ENCODE measurements around the gene LLGL2. TPM values are rescaled to one million over a fixed set of nuclear protein-coding genes. Genes with fewer than 3 reads are reported as not detected.

LLGL2 gene
- total and polyA plus RNA-seq, 10 donors, result 28.6 to 153 (median 80.0) TPM

DNA sequence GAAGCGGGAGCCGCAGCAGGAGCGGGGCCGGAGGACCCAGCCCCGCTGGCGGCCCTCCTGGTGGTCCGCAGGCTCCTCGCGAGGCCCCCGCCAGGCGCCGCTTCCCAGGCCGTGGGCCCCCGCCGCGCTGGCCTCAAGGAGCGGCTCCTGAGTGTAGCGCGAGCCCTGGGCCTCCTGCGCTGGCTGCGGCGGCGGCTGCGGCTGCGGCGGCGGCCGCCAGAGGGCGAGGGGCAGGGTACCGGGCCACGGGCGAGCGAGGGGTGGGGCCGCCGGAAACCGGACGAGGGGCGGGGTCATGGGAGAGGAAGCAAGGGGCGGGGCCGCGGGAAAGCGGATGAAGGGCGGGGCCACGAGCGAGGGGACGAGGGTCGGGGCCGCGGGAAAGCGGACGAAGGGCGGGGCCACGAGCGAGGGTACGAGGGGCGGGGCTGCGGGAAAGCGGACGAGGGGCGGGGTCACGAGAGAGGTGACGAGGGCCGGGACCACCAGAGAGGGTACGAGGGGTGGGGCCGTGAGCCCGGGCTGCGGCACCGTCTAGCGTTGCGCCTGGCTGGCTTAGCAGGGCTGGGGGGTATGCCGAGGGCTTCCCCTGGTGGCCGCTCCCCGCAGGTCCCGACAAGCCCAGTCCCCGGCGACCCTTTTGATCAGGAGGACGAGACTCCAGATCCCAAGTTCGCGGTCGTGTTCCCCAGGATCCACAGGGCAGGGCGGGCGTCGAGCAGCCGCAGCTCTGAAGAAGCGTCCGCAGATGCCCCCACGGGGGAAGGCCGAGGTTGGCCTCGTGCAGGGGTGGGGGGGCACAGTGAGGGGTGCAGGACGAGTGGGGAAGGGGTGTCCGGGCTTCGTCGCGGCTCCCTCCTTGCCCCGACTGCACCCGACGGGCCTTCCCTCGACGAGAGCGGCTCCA lies 63.8 kb downstream of the LLGL2 start:
- intact Hi-C loops (cut with DNase I; ENCODE audit: low total_unique reads), result loop anchor here (5.0 kb wide), 2 partner anchors 72 to 162 kb away; partner anchors contain the start of genes CASKIN2 and TSEN54
- Histone ChIP-seq H3K9me3 (no peaks in the 10 kb centered on the region), H3K36me3 (peaks cover 0 to 33% (median 3%) of the 10 kb centered on the region in 6 donors), H3K27me3 (replicated peaks in 1 of 7) (peaks cover 0 to 11% (median 0%) of the 10 kb centered on the region in 7 donors), H3K4me1 (peaks cover 6 to 44% (median 29%) of the 10 kb centered on the region in 6 donors), H3K27ac (peak overlapping the region; percentile 93 to 98 (median 96)), H3K4me3 (peak overlapping the region; percentile 52 to 91 (median 70))
- TF ChIP-seq POLR2AphosphoS5 (IDR thresholded peaks at IDR 0.05) (peak; percentile 74 to 89 (median 81)), POLR2A (IDR thresholded peaks at IDR 0.05) (no peak)
- TF ChIP-seq, protein P1, sequence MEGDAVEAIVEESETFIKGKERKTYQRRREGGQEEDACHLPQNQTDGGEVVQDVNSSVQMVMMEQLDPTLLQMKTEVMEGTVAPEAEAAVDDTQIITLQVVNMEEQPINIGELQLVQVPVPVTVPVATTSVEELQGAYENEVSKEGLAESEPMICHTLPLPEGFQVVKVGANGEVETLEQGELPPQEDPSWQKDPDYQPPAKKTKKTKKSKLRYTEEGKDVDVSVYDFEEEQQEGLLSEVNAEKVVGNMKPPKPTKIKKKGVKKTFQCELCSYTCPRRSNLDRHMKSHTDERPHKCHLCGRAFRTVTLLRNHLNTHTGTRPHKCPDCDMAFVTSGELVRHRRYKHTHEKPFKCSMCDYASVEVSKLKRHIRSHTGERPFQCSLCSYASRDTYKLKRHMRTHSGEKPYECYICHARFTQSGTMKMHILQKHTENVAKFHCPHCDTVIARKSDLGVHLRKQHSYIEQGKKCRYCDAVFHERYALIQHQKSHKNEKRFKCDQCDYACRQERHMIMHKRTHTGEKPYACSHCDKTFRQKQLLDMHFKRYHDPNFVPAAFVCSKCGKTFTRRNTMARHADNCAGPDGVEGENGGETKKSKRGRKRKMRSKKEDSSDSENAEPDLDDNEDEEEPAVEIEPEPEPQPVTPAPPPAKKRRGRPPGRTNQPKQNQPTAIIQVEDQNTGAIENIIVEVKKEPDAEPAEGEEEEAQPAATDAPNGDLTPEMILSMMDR (IDR thresholded peaks at IDR 0.05 in 8 of 11, conservative IDR thresholded peaks at IDR 0.05 in 3 of 11), result peak in 10 of 11 experiments; percentile 23 to 93 (median 85)
- DNase-seq, result peak; percentile 100
- 3 to 12% (median 9%) methylated on average over 45 to 100 of the region's 100 CpGs for WGBS, 5 donors

DNA sequence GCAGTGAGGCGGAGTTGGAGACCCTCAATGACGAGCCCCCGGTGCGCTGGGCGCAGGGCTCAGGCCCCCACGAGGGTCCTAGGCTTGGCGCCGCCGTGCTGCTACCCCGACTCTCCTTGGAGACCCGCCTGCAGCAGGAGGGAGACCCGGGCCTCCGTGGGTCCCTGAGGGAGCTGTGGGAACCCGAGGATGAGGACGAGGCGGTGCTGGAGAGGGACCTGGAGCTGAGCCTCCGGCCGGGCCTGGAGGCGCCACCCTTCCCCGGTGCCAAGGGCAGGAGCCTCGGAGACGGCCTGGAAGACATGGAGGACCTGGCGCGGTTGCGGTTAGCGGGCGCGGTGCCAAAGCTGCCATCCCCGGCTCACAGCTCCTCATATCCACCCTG lies 64.4 kb downstream of the LLGL2 start:
- H3K9me3 ChIP-seq, result no peaks in the 10 kb centered on the region
- peaks cover 6 to 44% (median 29%) of the 10 kb centered on the region in 6 donors for H3K4me1 ChIP-seq
- DNase-seq, result no peak
- intact Hi-C loops (cut with DNase I; ENCODE audit: low total_unique reads), result loop anchor here (5.0 kb wide), 2 partner anchors 73 to 163 kb away; partner anchors contain the start of genes CASKIN2 and TSEN54
- H3K36me3 ChIP-seq, result peaks cover 0 to 39% (median 3%) of the 10 kb centered on the region in 6 donors
- TF ChIP-seq POLR2AphosphoS5 (IDR thresholded peaks at IDR 0.05) (peak in 1 of 3 donors; percentile 1), POLR2A (IDR thresholded peaks at IDR 0.05) (no peak)
- H3K4me3 ChIP-seq, result peak overlapping the region; percentile 46 to 91 (median 66)
- peaks cover 0 to 11% (median 0%) of the 10 kb centered on the region in 7 donors for H3K27me3 ChIP-seq (replicated peaks in 1 of 7)
- WGBS, 5 donors, result 68 to 85% (median 72%) methylated on average over 12 to 29 of the region's 29 CpGs
- peak overlapping the region; percentile 93 to 98 (median 96) for H3K27ac ChIP-seq

DNA sequence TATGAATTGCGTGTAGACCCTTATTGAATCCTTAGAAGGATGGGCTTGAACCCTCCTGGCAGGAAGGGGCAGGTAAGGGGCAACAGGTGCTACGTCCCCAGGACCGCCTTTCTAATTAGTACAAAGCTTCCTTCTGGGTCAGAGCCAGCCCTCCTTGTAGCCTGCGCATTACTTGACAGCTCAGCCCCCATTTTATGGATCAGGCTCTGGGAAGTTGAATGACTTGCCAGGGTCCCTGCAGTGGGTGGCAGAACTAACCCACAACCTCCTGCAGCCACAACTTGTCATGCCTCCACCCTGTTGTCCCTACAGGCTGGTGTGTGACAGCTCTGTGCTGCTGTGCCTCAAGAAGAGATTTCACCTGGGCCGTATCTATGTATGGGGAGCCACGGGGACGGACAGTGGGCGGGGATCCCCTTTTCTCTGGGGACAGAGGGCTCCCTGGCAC lies 64.8 kb downstream of the LLGL2 start:
- H3K9me3 ChIP-seq, result no peaks in the 10 kb centered on the region
- H3K27ac ChIP-seq, result peak overlapping the region in 5 of 8 donors; percentile 93 to 98 (median 96)
- peaks cover 6 to 44% (median 29%) of the 10 kb centered on the region in 6 donors for H3K4me1 ChIP-seq
- intact Hi-C loops (cut with DNase I; ENCODE audit: low total_unique reads), result no loop called here
- 74 to 97% (median 77%) methylated on average over 4 to 8 of the region's 8 CpGs for WGBS, 5 donors
- TF ChIP-seq, protein P1 (IDR thresholded peaks at IDR 0.05 in 8 of 11, conservative IDR thresholded peaks at IDR 0.05 in 3 of 11), result no peak
- TF ChIP-seq POLR2A (IDR thresholded peaks at IDR 0.05) (no peak), POLR2AphosphoS5 (IDR thresholded peaks at IDR 0.05) (no peak)
- H3K27me3 ChIP-seq (replicated peaks in 1 of 7), result peaks cover 0 to 11% (median 0%) of the 10 kb centered on the region in 7 donors
- H3K4me3 ChIP-seq, result peak overlapping the region in 5 of 8 donors; percentile 52 to 91 (median 73)
- H3K36me3 ChIP-seq, result peaks cover 0 to 44% (median 3%) of the 10 kb centered on the region in 6 donors
- DNase-seq, result no peak

DNA sequence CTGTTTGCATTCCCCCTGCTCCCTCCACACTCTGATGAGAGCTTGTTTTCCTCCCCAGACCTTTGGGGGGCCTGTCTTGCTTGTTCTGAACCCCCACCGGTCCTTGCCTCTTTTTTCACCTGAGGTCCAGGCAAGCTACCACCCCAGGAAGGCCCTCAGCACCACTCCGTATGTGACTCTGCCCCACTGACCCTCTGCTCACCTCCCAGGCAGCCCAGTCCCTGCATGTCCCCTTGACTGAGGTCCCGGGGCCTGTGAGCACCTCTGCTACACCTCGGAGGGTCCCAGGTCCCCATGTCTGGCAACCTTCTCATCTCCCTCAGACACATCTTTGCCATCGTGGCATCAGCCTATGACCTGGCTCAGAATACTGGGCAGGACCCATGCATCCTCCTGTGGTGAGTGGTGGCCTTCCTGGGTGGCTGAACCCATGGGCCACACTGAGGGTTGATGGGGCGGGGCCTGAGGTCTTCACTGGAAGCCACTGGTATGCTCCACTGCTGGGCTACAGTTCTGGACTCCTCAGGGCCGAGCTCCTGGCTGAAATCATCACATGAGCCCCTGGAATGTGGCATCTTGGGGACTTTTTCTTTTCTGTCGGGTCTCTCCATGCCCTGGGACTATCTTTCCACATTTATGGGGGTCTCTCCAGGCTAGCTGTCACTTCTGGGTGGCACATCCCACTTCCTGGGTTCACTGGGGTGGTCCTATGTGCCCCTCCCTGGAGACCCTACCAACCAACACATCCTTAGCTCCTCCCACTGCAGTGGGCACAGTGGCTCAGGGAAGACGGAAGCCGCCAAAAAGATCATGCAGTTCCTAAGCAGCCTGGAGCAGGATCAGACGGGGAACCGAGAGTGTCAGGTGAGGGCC lies 65.6 kb downstream of the LLGL2 start:
- Histone ChIP-seq H3K4me3 (no peak overlapping the region), H3K36me3 (peaks cover 0 to 44% (median 3%) of the 10 kb centered on the region in 6 donors), H3K27me3 (replicated peaks in 1 of 7) (peaks cover 0 to 11% (median 0%) of the 10 kb centered on the region in 7 donors), H3K27ac (peak overlapping the region in 4 of 8 donors; percentile 93 to 98 (median 97)), H3K9me3 (no peaks in the 10 kb centered on the region), H3K4me1 (peaks cover 6 to 44% (median 29%) of the 10 kb centered on the region in 6 donors)
- 82 to 90% (median 87%) methylated on average over 7 to 12 of the region's 12 CpGs for WGBS, 5 donors
- DNase-seq, result no peak
- TF ChIP-seq, protein P1 (IDR thresholded peaks at IDR 0.05 in 8 of 11, conservative IDR thresholded peaks at IDR 0.05 in 3 of 11), result no peak
- TF ChIP-seq POLR2A (IDR thresholded peaks at IDR 0.05) (no peak), POLR2AphosphoS5 (IDR thresholded peaks at IDR 0.05) (peak in 1 of 3 donors; percentile 4)
- intact Hi-C loops (cut with DNase I; ENCODE audit: low total_unique reads), result no loop called here
